GM12878 (cell line): Measurements from ENCODE around the gene YEATS4. TPM values are rescaled to one million over a fixed set of nuclear protein-coding genes. Genes with fewer than 3 reads are reported as not detected.

Experiments used
- ATAC-seq: fragments of 200-7000 bp; cut with Tn5 transposase; 3 replicates; pipeline ENCODE4 v1.9.1; 2020; ENCODE audit warnings: mild to moderate bottlenecking, moderate library complexity
- BruUV-seq: library from RNA; stranded (reverse); fragments of 400-500 nt; replicated peaks from 2 replicates; lab custom pipeline; 2021; lab: Mats Ljungman, UMichigan
- CTCF ChIA-PET: fragments of 300-600 bp; sonication (Branson Sonifier 250); formaldehyde crosslinking; extraction: SDS; loops from one replicate; lab custom pipeline; 2021; ENCODE audit warnings: inconsistent platforms; lab: Yijun Ruan, JAX
- POLR2A ChIA-PET: fragments of 350-600 bp; formaldehyde crosslinking; extraction: SDS; loops from one replicate; lab custom pipeline; 2021; ENCODE audit warnings: inconsistent platforms; lab: Charles Lee
- RAD21 ChIA-PET: fragments of 300-600 bp; sonication (Branson Sonifier 250); formaldehyde crosslinking; loops from one replicate; lab custom pipeline; 2023; ENCODE audit warnings: antibody characterized with exemption; ENCODE audit not compliant: unreplicated experiment; lab: Charles Lee
- SMC1A ChIA-PET: fragments of 300-600 bp; sonication (Branson Sonifier 250); formaldehyde crosslinking; loops from one replicate; lab custom pipeline; 2023; ENCODE audit not compliant: unreplicated experiment, uncharacterized antibody; lab: Charles Lee
- DNase-seq: peaks from one replicate; pipeline ENCODE4 v3.0.0-alpha.2; 2011; ENCODE audit warnings: low read depth, low spot score
- FAIRE-seq: peaks from 3 replicates; lab custom pipeline; 2011; peaks lifted over from hg19 to GRCh38; lab: Jason Lieb, UNC
- H2AFZ ChIP-seq: 2 replicates; pipeline ENCODE4 v1.6.0; 2011; ENCODE audit warnings: low read depth, low read length, control low read depth; ENCODE audit not compliant: control insufficient read depth
- H3K27ac ChIP-seq: 2 replicates; pipeline ENCODE4 v1.5.1; 2011; ENCODE audit warnings: control low read depth; ENCODE audit not compliant: control insufficient read depth, insufficient read depth
- H3K27me3 ChIP-seq, 2 experiments: replicated peaks in 1 of 2; 2 replicates each; pipeline versions ENCODE4 v1.6.0 to v1.6.1; 2011; ENCODE audit warnings: low read length in 1 of 2; ENCODE audit not compliant: control insufficient read depth in 2 of 2, insufficient read depth in 2 of 2
- H3K36me3 ChIP-seq, 2 experiments: 2 replicates each; pipeline ENCODE4 v1.5.1; 2011; ENCODE audit warnings: low read length in 1 of 2; ENCODE audit not compliant: control insufficient read depth in 2 of 2, insufficient read depth in 2 of 2
- H3K4me1 ChIP-seq: 2 replicates; pipeline ENCODE4 v1.6.1; 2011; ENCODE audit warnings: mild to moderate bottlenecking, low read length, moderate library complexity, mixed read lengths; ENCODE audit not compliant: control insufficient read depth, insufficient read depth
- H3K4me2 ChIP-seq: 2 replicates; pipeline ENCODE4 v1.6.0; 2011; ENCODE audit warnings: control low read depth; ENCODE audit not compliant: control insufficient read depth, insufficient read depth
- H3K4me3 ChIP-seq: fragments of 200-600 bp; sonication (generic); 2 replicates; pipeline ENCODE4 v1.5.1; 2016
- H3K79me2 ChIP-seq: 2 replicates; pipeline ENCODE4 v1.6.0; 2011; ENCODE audit warnings: low read length; ENCODE audit not compliant: control insufficient read depth, insufficient read depth
- H3K9ac ChIP-seq: 2 replicates; pipeline ENCODE4 v1.8.0; 2011; ENCODE audit warnings: low read length, control low read depth, mixed read lengths; ENCODE audit not compliant: control insufficient read depth, insufficient read depth
- H3K9me3 ChIP-seq: replicated peaks from 3 replicates; pipeline ENCODE4 v1.5.1; 2011; ENCODE audit warnings: mild to moderate bottlenecking, low read length; ENCODE audit not compliant: control insufficient read depth, insufficient read depth
- H4K20me1 ChIP-seq: 2 replicates; pipeline ENCODE4 v1.6.0; 2011; ENCODE audit not compliant: control insufficient read depth, insufficient read depth
- BACH1 ChIP-seq: fragments of 450-650 bp; IDR thresholded peaks from 2 replicates; pipeline ENCODE4 v1.6.1; 2017; ENCODE audit warnings: mild to moderate bottlenecking, borderline replicate concordance
- ESRRA ChIP-seq: IDR thresholded peaks from 2 replicates; pipeline ENCODE4 v1.6.1; 2012; ENCODE audit warnings: mild to moderate bottlenecking, low read length, improper control_type of control experiment
- IRF4 ChIP-seq: IDR thresholded peaks from 2 replicates; pipeline ENCODE4 v1.6.1; 2011; ENCODE audit warnings: low read depth, low read length
- JUND ChIP-seq: IDR thresholded peaks from 2 replicates; pipeline ENCODE4 v1.6.1; 2012; ENCODE audit warnings: low read depth, mild to moderate bottlenecking, low read length, improper control_type of control experiment, moderate library complexity
- KDM1A ChIP-seq: fragments of 200-600 bp; sonication (generic); IDR thresholded peaks from 2 replicates; pipeline ENCODE4 v1.6.1; 2016; ENCODE audit warnings: borderline replicate concordance
- NBN ChIP-seq: fragments of 450-650 bp; IDR thresholded peaks from 2 replicates; pipeline ENCODE4 v1.6.1; 2016
- SPI1 ChIP-seq: IDR thresholded peaks from 2 replicates; pipeline ENCODE4 v1.6.1; 2011; ENCODE audit warnings: low read depth, mild to moderate bottlenecking, low read length, moderate library complexity, borderline replicate concordance; ENCODE audit not compliant: insufficient read depth
- WGBS: methylation state at CpG from one replicate; pipeline ENCODE4 v1.1.6; 2016; ENCODE audit warnings: low lambda C conversion rate; ENCODE audit not compliant: insufficient replicate concordance, insufficient coverage; ENCODE audit errors: missing lambda C conversion rate; 5-methylcytosine and 5-hydroxymethylcytosine counted together
- in situ Hi-C: fragments of 300-500 bp; cut with MboI; formaldehyde crosslinking; loops from 9 replicates; pipeline ENCODE4 v1.14.3; 2018; ENCODE audit warnings: mixed read lengths
- intact Hi-C: fragments of 100-400 bp; cut with micrococcal nuclease; formaldehyde crosslinking; loops from one replicate; pipeline ENCODE4 v1.14.2; 2022; ENCODE audit not compliant: unreplicated experiment
- polyA plus RNA-seq, 11 experiments: library from polyadenylated mRNA; depleted of rRNA in 4 of 11; unstranded in 6 of 11; stranded (reverse) in 5 of 11; fragments of >200 nt; fragmentation: Nextera tagmentation in 4 of 11; fragmentation: Illumina TruSeq in 1 of 11; extraction: Ambion mirVana in 4 of 11; extraction: Trizol in 1 of 11; gene quantifications; 1 replicate in 1 of 11; 2 replicates in 10 of 11; pipeline versions ENCODE4 v1.2.1 to v1.2.3, GENCODE V29; 2011 to 2016; ENCODE audit warnings: inconsistent platforms in 2 of 11, missing spikeins in 2 of 11, low read depth in 1 of 11
- total RNA-seq, 4 experiments: library from RNA; depleted of rRNA in 3 of 4; stranded (reverse); fragments of >200 nt in 3 of 4; fragmentation: Illumina TruSeq in 1 of 4; extraction: Trizol in 1 of 4; gene quantifications; 2 replicates each; pipeline versions ENCODE4 v1.2.1 to v1.2.3, GENCODE V29; 2013 to 2021
- TF ChIP-seq, protein P1 (sequence below): fragments of 450-650 bp; IDR thresholded peaks from 2 replicates; pipeline ENCODE4 v1.6.1; 2018; ENCODE audit warnings: borderline replicate concordance, mild to moderate bottlenecking; ENCODE audit not compliant: partially characterized antibody

YEATS4 gene
- total and polyA plus RNA-seq, 10 of the 15 experiments (the other 5 are each of a cell fraction or from before 2014, with no cell fraction given) = 23.8 to 45.4 (median 36.8) TPM

DNA sequence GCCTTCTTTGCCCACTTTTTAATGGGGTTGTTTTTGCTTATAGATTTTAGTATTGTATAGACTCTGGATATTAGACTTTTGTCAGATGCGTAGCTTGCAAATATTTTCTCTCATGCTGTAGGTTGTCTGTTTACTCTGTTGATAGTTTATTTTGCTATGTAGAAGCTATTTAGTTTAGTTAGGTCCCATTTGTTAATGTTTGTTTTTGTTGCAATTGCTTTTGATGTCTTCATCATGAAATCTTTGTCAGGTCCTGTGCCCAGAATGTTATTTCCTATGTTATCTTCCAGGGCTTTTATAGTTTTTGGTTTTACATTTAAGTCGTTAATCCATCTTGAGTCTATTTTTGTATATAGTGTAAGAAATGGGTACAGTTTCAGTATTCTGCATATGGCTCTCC is 41.3 kb upstream of the YEATS4 start (continued):
- TF ChIP-seq SPI1 (no peak), BACH1 (no peak), ESRRA (no peak)

DNA sequence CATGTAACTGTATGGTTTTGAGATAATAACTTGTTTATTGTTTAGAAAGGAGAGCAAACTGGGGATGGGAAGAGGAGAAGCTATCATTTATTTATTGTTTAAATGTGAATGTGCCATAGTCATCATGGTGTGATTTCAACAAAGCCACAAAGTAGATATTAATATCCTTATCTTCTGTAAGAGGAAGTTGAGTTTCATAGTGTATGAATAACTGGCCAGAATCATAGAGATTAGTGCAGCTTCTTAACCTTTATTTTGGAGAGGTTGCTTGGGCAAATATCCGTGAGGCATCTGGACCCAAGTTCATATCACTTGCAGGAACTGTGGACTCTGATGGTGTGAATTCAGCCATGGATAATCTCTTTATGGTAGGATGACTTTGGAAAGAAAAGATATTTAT is 38.2 kb upstream of the YEATS4 start:
- DNase-seq = no peak
- Histone ChIP-seq H3K9me3 (no peaks in the 10 kb centered on the region), H3K27ac (no peak overlapping the region), H3K9ac (no peak overlapping the region), H3K27me3 (no peaks in the 10 kb centered on the region), H3K4me2 (no peak overlapping the region), H3K4me3 (no peak overlapping the region), H4K20me1 (no peaks in the 10 kb centered on the region), H2AFZ (no peak overlapping the region), H3K4me1 (no peaks in the 10 kb centered on the region), H3K36me3 (no peaks in the 10 kb centered on the region), H3K79me2 (no peaks in the 10 kb centered on the region)
- intact Hi-C loops (no loop called here), in situ Hi-C loops (no loop called here)
- ATAC-seq = no peak
- SMC1A ChIA-PET = interaction anchor here (1.3 kb wide), 1 partner anchor 10 kb away, joined by 3 read pairs; no protein-coding TSS in a partner anchor
- CTCF ChIA-PET = interaction anchor here (0.6 to 1.0 kb wide), 3 partner anchors 10 to 21 kb away, joined by 3 to 5 read pairs (median 4); no protein-coding TSS in a partner anchor
- RAD21 ChIA-PET = no interaction called here
- no TSS peak for BruUV-seq
- TF ChIP-seq JUND (no peak), IRF4 (no peak), NBN (no peak), KDM1A (no peak)
- TF ChIP-seq, protein P1, sequence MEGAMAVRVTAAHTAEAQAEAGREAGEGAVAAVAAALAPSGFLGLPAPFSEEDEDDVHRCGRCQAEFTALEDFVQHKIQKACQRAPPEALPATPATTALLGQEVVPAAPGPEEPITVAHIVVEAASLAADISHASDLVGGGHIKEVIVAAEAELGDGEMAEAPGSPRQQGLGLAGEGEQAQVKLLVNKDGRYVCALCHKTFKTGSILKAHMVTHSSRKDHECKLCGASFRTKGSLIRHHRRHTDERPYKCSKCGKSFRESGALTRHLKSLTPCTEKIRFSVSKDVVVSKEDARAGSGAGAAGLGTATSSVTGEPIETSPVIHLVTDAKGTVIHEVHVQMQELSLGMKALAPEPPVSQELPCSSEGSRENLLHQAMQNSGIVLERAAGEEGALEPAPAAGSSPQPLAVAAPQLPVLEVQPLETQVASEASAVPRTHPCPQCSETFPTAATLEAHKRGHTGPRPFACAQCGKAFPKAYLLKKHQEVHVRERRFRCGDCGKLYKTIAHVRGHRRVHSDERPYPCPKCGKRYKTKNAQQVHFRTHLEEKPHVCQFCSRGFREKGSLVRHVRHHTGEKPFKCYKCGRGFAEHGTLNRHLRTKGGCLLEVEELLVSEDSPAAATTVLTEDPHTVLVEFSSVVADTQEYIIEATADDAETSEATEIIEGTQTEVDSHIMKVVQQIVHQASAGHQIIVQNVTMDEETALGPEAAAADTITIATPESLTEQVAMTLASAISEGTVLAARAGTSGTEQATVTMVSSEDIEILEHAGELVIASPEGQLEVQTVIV = no peak
- POLR2A ChIA-PET = interaction anchor here (0.5 kb wide), 1 partner anchor 106 kb away, joined by 4 read pairs; no protein-coding TSS in a partner anchor
- no peak for FAIRE-seq
- WGBS = 100% methylated on average over 1 of the region's 1 CpG
